ENCODE measurements around the gene FAM217B.

The FAM217B gene

DNA sequence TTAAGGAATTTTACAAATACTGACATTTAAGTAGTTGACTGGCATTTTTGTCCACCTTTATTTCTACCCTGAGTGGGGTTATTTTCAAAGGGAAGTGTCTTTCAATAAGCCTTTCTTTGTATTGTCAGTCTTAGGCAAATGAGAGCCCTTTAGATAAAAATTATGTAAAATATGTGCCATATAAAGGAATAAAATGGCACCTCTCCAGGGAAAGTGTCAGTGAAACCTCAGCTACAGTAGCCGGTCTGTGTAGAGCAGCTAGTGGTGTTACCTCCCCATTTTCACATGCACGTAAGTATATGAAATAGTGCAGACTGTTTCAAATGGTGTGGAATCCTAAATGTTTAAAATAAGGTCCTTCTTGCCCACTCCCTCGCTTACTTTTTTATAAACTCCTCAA is 5.0 kb downstream of the FAM217B start:
- TF ChIP-seq, protein P1, sequence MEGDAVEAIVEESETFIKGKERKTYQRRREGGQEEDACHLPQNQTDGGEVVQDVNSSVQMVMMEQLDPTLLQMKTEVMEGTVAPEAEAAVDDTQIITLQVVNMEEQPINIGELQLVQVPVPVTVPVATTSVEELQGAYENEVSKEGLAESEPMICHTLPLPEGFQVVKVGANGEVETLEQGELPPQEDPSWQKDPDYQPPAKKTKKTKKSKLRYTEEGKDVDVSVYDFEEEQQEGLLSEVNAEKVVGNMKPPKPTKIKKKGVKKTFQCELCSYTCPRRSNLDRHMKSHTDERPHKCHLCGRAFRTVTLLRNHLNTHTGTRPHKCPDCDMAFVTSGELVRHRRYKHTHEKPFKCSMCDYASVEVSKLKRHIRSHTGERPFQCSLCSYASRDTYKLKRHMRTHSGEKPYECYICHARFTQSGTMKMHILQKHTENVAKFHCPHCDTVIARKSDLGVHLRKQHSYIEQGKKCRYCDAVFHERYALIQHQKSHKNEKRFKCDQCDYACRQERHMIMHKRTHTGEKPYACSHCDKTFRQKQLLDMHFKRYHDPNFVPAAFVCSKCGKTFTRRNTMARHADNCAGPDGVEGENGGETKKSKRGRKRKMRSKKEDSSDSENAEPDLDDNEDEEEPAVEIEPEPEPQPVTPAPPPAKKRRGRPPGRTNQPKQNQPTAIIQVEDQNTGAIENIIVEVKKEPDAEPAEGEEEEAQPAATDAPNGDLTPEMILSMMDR (IDR thresholded peaks at IDR 0.05; ENCODE audit: borderline replicate concordance, insufficient read depth, low read depth, low read length), result no peak
- H3K4me3 ChIP-seq (ENCODE audit: low read depth, low read length), result no peak overlapping the region

DNA sequence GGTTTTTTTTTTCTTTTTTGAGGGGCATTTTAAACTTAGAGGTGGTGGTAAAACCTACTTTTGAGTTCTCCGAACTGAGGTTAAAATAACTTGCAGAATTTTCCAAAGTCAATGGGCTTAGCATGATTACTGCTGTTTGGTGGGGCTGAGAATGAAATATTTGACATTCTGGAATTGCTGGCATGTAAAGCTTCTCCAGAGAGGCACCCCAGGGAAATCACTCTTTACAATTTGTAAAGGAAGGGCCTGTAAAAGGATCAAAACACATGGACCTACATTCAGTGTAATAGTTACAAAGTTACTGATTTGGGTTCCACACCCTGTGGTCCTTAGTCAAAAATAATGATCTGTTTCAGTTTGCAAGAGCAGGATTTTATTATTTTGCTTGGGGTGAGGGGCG is 5.5 kb downstream of the FAM217B start:
- H3K4me3 ChIP-seq (ENCODE audit: low read depth, low read length), result no peak overlapping the region
- TF ChIP-seq, protein P1 (IDR thresholded peaks at IDR 0.05; ENCODE audit: borderline replicate concordance, insufficient read depth, low read depth, low read length), result no peak

DNA sequence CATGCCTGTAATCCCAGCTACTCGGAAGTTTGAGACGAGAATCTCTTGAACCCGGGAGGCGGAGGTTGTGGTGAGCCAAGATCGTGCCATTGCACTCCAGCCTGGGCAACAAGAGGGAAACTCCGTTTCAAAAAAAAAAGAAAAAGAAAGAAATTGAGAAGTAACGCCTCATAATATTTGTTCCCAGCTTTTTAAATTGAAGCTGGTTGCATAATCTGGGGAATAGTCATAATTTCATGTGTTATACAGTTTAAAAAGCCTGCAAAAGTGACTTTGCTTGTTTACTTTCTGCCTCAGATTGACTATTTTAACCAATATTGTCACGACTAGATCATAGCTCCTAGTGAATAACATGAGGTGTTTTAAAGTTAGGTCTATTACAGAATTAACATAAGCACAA is 7.2 kb downstream of the FAM217B start:
- TF ChIP-seq, protein P1 (IDR thresholded peaks at IDR 0.05; ENCODE audit: borderline replicate concordance, insufficient read depth, low read depth, low read length), result no peak
- no peak overlapping the region for H3K4me3 ChIP-seq (ENCODE audit: low read depth, low read length)

DNA sequence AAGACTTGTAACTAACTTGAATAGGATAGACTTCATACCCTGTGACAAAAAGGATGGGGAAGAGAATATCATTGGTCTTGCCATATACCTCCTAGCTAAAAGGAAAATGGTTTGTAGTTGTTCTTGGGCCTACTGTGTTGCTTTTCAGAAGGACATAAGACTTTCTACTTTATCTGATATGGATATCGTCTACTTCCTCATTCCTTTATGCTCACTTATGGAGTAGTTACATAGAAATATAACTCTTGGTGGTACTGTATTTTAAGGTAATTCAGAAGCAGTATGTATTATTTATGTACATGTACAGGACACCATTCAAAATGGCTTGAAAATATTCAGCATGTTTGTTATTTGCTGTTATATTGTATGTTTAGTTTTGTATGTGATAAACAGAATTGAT is 8.0 kb downstream of the FAM217B start:
- H3K4me3 ChIP-seq (ENCODE audit: low read depth, low read length), result no peak overlapping the region
- TF ChIP-seq, protein P1 (IDR thresholded peaks at IDR 0.05; ENCODE audit: borderline replicate concordance, insufficient read depth, low read depth, low read length), result no peak

DNA sequence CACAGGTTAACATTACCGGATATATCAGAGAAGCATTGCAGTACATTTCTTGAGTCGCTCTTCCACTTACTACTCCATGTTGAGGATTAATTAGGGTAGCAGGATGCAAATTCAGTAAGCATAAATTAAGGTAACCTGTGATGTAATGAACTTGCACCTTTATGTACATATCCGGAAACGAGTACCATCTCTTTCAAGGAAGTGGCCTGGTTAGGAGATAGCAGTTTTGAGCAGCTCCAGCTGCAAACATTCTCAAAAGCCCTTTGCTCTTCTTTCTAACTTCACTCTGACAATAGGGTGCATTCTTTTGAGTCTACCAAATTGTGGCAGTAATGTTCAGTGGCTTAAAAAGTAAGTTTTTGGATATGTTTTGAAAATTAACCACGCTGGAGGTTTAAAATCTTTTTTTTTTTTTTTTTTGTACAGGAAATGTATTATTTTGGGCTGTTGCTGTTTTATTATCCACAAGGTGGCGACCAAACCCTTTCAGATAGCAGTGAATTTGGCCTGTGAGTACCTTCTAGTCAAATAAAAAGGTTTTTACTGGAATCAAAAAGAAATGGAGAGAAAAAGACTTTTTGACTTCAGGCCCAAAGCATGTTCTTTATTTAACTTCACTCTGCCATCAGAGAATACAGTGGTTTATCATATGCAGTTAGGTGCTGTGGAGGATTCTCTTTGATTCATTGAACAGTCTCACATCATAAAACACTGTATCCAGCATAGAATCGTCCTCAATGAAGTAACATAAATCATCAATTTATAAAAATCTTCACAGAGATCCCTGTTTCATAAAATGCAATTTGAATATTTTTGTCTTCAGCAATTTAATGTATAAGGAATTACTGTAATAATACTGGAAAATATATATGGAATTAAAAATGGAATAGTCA is 8.9 kb downstream of the FAM217B start:
- TF ChIP-seq, protein P1 (IDR thresholded peaks at IDR 0.05; ENCODE audit: borderline replicate concordance, insufficient read depth, low read depth, low read length), result peak; percentile 28; the same call in 1 of the 2 replicates
- H3K4me3 ChIP-seq (ENCODE audit: low read depth, low read length), result no peak overlapping the region

DNA sequence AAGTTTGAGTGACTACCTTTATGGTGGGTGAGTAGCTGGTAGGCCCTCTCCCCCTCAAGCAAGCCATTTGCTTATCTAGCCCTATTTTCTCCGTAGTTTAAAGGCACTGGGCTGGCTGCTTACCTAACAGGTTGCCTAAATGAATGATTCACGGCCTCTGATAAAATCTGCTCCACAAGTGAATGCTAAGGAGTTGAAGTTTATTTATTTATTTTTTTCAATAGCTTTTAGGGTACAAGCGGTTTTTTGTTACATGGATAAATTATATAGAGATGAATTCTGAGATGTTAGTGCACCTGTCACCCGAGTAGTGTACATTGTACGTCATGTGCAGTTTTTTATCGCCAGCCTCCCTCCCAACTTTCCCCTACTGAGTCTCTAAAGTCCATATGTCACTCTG is 9.7 kb downstream of the FAM217B start:
- TF ChIP-seq, protein P1 (IDR thresholded peaks at IDR 0.05; ENCODE audit: borderline replicate concordance, insufficient read depth, low read depth, low read length), result no peak
- no peak overlapping the region for H3K4me3 ChIP-seq (ENCODE audit: low read depth, low read length)

DNA sequence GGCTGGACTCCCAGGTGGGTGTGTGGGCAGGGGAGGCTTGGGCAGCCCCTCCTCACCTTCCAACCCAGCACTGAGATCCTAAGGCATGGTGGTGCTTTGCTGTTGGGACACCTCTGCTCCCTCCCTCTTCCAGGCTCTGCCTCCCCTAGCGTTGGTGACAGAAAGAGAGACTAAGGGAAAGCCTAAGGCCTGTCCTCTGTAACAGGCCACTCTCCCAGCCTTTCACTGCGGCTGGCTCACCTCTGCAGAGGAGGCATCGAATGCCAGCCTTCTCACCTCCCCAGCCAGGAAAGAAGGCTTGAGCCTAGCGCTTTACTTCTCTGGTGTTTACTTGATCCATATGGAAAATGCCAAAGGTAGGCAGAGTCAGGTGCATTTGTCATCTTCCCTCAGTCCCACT is 14.5 kb downstream of the FAM217B start:
- H3K4me3 ChIP-seq (ENCODE audit: low read depth, low read length), result no peak overlapping the region
- TF ChIP-seq, protein P1 (IDR thresholded peaks at IDR 0.05; ENCODE audit: borderline replicate concordance, insufficient read depth, low read depth, low read length), result no peak

All from GM12875 (cell line).